ENCODE data around the gene GLIPR1L1. TPM values are rescaled to one million over a fixed set of nuclear protein-coding genes. Genes with fewer than 3 reads are reported as not detected.

The GLIPR1L1 gene
- total RNA-seq (2022; extraction: Qiagen RNA extraction; ENCODE audit: low read depth), result not detected in 5 replicates

GRCh38 chr12:75334384-75335030 lies at the start of gene GLIPR1L1:
GLIPR1L1 (plus strand) TSS chr12:75334670; CDS start chr12:75334729, 59 bp downstream.

GRCh38 chr12:75329918-75330826 lies 4.3 kb upstream of the GLIPR1L1 start, which contains the start of gene CAPS2:
CAPS2 (minus strand) TSS chr12:75330324; CDS start chr12:75326498, 3,826 bp downstream.

GRCh38 chr12:75390899-75391538 lies 56.5 kb downstream of the GLIPR1L1 start, which contains the start of gene GLIPR1L2:
GLIPR1L2 (plus strand) TSS chr12:75391089; CDS start chr12:75391117, 28 bp downstream.

Other genes with a start within 250 kb of the GLIPR1L1 start
- gene KCNC2, start 124.8 kb upstream of the GLIPR1L1 start, total RNA-seq (2022; extraction: Qiagen RNA extraction; ENCODE audit: low read depth), result not detected in 5 replicates
- 1.4 to 2.1 TPM (median 1.7 TPM) in 5 replicates for gene CAPS2, start 4.3 kb upstream of the GLIPR1L1 start, total RNA-seq (2022; extraction: Qiagen RNA extraction; ENCODE audit: low read depth)
- 0.11 to 0.14 TPM (median 0.12 TPM) in 4 of 5 replicates, not detected in the other for gene GLIPR1L2, start 56.4 kb downstream of the GLIPR1L1 start, total RNA-seq (2022; extraction: Qiagen RNA extraction; ENCODE audit: low read depth)
- 26.5 to 37.0 TPM (median 32.3 TPM) in 5 replicates for gene GLIPR1, start 146.1 kb downstream of the GLIPR1L1 start, total RNA-seq (2022; extraction: Qiagen RNA extraction; ENCODE audit: low read depth)
- gene KRR1, start 176.9 kb downstream of the GLIPR1L1 start, total RNA-seq (2022; extraction: Qiagen RNA extraction; ENCODE audit: low read depth), result 62.1 to 80.9 TPM (median 71.1 TPM) in 5 replicates